Measurements from ENCODE around the gene BOLA3.

Gene BOLA3

DNA sequence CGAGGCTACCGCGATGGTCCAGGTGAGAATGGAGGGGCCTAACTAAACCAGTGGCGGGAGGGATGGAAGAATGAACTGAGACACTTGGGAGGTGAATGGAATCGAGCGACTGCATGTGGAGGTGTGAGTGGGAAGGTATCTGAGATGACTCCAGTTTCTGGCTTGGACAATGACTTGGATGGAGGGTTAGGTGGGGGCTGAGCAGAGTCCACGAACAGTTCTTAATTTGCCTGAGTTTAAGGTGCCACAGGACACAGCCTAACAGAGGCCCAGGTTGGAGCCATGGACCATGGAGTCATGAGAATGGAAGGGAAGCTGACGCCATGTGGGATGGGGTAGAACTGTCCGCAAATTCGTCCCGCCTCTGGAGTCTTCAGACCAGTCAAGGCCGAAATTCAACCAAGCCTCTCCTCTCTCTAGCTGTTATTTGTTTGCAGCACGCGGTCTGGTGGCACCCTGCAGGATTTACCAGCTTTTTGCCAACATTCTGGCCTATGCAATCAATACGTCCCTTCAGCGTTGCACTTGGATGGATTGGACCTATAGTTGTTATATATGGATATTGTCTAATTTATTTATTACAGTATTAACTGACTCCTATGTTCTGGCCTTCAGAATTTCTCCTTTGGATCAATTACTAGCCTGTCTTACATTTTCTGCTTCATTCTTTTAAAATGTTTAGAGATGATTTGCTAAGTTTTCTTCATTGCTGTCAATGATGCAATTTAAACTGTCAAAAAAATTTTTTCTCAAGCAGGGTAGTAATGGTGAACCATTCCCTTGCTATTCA, 940 bp upstream of the BOLA3 start:
- H3K36me3 ChIP-seq: peaks cover 35% of the 10 kb centered on the region
- no peaks in the 10 kb centered on the region for H3K9me3 ChIP-seq
- peak overlapping the region; percentile 33 for H3K27ac ChIP-seq
- no peaks in the 10 kb centered on the region for H3K27me3 ChIP-seq
- peak overlapping the region in 1 of 2 experiments; percentile 72 for H3K4me3 ChIP-seq (ENCODE audit: low read depth in 1 of 2, low read length in 1 of 2)
- no peak for TF ChIP-seq CTCF (IDR thresholded peaks at IDR 0.05)
- H3K4me1 ChIP-seq (ENCODE audit: control insufficient read depth in 1 of 2, insufficient read depth in 1 of 2, low read depth in 1 of 2, low read length in 1 of 2): peaks cover 20 to 30% of the 10 kb centered on the region in 2 experiments

- peaks cover 21% of the 10 kb centered on the region for H3K36me3 ChIP-seq
- no peak for TF ChIP-seq CTCF (IDR thresholded peaks at IDR 0.05)
- H3K27me3 ChIP-seq: no peaks in the 10 kb centered on the region
- peak overlapping the region; percentile 68 to 72 for H3K4me3 ChIP-seq (ENCODE audit: low read depth in 1 of 2, low read length in 1 of 2)
- no peak overlapping the region for H3K27ac ChIP-seq
- no peaks in the 10 kb centered on the region for H3K9me3 ChIP-seq
- H3K4me1 ChIP-seq (ENCODE audit: control insufficient read depth in 1 of 2, insufficient read depth in 1 of 2, low read depth in 1 of 2, low read length in 1 of 2): peaks cover 17 to 18% of the 10 kb centered on the region in 2 experiments
Measured at GRCh38 chr2:74146929-74147726, 584 bp downstream of the BOLA3 start.

DNA sequence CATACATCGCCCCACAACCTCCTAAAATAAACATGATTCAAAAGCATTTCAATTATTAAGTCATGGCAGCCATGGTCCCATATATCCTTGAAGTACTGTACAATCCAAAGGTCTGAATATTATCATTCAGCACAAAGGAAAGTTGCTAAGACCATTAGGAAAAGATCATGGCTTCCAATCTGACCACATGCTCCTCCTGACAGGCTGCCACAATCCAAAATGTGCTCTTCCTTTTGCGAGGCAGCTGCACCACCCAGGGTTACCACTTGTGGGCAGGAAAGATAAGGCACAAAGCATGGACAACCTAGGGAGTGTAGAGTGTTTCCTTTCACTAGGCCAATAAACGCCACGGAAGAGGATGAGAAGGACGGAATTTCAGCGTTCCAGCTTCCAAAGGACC, 5.4 kb downstream of the BOLA3 start:
- H3K9me3 ChIP-seq: no peaks in the 10 kb centered on the region
- H3K4me1 ChIP-seq (ENCODE audit: control insufficient read depth in 1 of 2, insufficient read depth in 1 of 2, low read depth in 1 of 2, low read length in 1 of 2): peaks cover 9 to 10% of the 10 kb centered on the region in 2 experiments
- H3K27me3 ChIP-seq: no peaks in the 10 kb centered on the region
- no peaks in the 10 kb centered on the region for H3K36me3 ChIP-seq
- no peak overlapping the region for H3K27ac ChIP-seq
- TF ChIP-seq CTCF (IDR thresholded peaks at IDR 0.05): no peak
- no peak overlapping the region for H3K4me3 ChIP-seq (ENCODE audit: low read depth in 1 of 2, low read length in 1 of 2)

DNA sequence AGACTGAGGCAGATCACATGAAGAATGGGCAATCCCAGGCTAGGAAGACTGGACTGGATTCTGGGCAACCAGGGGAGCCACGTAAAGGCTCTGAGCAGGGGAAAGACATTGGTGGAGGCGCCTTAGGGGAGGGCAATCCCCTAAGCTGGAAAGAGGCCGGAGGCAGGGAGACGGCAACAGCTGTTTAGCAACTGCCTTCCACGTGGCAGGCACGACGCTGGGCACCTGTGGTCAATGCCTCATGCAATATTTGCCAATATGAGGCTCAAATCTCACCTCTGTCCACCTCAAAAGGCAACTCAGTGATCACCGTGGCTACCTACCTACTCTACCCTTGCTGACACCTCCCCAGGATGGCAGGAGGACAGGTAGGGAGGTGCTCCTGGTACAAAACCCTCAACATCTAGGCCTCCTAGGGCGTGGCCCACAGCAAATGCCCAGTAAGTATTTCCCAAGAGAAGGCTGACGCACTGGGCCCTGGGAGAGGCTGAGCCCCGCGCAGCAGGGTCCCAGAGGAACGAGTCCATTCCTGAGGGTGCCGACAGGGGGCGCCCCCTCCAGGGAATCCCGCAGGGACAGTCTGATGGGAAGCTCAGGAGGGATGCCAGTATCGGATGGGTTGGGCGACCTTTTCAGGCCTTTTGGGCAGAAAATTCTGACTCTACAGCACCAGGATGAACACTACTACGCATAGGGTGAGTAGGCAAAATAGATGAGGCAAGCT, 8.9 kb downstream of the BOLA3 start:
- no peak overlapping the region for H3K4me3 ChIP-seq (ENCODE audit: low read depth in 1 of 2, low read length in 1 of 2)
- TF ChIP-seq CTCF (IDR thresholded peaks at IDR 0.05): no peak
- H3K9me3 ChIP-seq: no peaks in the 10 kb centered on the region
- no peaks in the 10 kb centered on the region for H3K27me3 ChIP-seq
- H3K27ac ChIP-seq: no peak overlapping the region
- no peaks in the 10 kb centered on the region for H3K36me3 ChIP-seq
- H3K4me1 ChIP-seq (ENCODE audit: control insufficient read depth in 1 of 2, insufficient read depth in 1 of 2, low read depth in 1 of 2, low read length in 1 of 2): no peaks in the 10 kb centered on the region

Data from neutrophil (primary cell).